ENCODE results near the gene KIF1C.
A peak's percentile ranks its signal among the peaks of the same experiment; 100 is the strongest.
"Not testable (repeated sequence)": the region's sequence is repeated elsewhere in the genome, so short reads cannot be mapped to it uniquely, and the experiment has no call there.

KIF1C gene

DNA sequence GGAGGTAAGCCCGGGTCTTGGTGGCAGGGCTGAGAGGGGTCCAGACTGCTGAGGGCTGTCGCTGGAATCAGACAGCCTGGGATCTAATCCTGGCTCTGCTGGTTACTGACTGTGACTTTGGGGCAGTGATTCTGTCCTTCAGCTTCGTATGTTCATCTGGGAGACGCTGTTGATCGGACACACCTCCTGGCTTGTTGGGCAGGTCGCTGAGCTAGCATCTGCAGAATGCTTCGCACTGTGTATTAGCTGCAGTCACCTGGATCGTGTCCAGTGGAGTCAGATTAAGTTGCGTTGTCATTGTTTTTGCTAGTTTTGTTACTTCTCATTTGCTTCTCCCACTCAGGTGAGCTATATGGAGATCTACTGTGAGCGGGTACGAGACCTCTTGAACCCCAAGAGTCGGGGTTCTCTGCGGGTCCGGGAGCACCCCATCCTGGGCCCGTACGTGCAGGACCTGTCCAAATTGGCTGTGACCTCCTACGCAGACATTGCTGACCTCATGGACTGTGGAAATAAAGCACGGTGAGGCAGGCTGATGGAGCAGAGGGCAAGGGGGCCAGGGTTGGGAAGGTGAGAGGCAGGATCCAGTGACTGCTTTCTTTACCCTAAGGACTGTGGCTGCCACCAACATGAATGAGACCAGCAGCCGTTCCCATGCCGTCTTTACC lies 4.5 kb downstream of the KIF1C start:
- no peak for DNase-seq

DNA sequence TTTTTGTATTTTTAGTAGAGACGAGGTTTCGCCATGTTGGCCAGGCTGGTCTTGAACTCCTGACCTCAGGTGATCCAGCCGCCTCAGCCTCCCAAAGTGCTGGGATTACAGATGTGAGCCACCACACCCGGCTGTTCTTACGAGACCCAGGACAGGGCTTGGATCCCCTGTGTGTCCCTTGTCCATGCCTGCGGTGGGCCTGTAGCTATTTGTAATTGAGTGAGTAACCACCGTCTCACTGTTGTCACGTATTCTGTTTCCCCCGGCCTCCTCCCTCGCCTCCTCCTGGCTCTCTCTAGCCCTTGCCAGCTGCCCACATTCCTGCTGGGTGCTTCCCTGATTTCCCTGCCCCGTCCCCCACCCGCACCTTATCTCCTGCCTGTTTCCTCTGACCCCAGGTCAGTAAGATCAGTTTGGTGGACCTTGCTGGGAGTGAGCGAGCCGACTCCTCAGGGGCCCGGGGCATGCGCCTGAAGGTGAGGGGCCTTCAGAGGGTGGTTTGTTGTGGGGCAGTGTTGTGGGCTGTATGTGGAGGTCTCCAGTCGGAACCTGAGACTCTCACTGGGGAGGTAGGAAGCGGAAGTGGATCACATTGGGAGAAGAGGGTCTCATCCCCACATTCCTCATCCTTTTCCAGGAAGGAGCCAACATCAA lies 5.6 kb downstream of the KIF1C start:
- DNase-seq, result no peak

DNA sequence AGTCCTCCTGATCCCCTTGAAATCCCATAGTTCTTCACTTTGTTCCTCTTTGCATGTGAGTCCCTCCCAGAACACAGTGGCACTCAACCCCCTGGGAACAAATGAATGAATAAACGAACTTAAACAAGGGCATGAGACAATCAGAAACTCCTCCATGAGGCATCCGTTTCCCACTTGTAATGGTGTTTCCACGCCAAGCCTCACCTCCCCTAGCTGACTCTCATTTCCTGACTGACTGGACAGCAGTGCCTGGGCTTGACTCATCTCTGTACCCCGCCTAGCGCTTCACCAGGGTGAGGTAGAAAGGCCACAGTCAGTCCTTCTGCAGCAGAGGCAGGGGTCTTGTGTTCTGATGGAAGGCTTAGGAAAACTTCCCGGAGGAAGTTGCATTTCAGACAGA lies 14.2 kb downstream of the KIF1C start:
- no peak for DNase-seq

DNA sequence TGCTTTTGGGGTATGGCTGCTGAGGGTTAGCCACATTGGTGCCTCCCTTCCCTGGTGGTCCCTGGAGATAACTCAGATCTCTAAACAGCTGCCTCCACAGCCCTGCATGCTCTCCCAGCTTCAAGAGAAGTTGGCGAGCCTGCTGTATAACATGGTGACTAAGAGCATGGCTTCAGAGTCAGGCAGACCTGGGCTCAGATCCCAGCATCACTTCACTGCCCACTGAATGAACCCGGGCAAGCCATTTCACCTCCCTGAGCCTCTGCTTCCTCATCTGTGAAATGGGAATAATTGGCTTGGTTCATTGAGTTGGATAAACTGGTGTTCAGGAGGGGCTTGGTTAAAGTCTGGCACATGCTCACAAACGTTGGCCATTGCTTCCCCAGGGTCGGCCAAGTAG lies 16.6 kb downstream of the KIF1C start:
- no peak for DNase-seq

DNA sequence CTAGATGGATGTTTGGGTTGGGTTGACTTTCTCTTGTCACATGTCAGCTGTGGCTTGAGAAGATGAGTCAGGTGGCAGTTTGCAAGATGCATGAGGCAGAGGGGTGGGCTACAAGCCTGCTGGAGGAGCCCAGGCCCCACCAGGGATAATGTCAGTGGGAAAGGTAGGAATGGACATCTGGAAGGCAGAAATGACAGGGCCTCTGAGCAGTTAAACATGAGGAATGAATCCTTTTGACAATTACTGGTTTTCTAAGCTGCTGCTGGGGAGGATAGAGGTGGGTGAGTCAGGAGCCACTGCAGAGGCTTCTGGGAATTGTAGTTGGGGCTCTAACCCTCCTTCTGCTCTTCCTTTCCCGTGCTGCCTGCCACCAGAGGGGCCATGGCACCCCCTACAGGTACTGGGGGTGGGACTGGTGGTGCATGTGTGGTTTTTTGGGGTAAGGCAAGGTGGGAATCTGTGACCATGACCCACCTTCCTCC lies 21.8 kb downstream of the KIF1C start:
- no peak for DNase-seq

DNA sequence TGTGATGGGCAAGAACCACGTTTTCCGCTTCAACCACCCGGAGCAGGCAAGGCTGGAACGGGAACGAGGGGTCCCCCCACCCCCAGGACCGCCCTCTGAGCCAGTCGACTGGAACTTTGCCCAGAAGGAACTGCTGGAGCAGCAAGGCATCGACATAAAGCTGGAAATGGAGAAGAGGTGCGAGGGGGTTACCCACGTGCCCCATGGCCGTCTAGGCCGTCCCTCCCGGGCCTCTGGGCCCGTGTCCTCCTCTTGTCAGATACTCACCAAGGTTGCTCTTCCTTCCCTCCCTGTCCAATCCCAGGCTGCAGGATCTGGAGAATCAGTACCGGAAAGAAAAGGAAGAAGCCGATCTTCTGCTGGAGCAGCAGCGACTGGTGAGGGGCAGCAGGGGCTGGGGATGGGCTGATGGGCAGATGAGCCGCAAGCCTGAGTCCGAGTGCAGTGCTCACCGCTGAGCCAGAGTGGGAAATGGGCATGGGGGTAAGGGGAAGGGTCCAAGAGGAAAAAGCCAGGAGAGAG lies 22.8 kb downstream of the KIF1C start:
- DNase-seq, result no peak

DNA sequence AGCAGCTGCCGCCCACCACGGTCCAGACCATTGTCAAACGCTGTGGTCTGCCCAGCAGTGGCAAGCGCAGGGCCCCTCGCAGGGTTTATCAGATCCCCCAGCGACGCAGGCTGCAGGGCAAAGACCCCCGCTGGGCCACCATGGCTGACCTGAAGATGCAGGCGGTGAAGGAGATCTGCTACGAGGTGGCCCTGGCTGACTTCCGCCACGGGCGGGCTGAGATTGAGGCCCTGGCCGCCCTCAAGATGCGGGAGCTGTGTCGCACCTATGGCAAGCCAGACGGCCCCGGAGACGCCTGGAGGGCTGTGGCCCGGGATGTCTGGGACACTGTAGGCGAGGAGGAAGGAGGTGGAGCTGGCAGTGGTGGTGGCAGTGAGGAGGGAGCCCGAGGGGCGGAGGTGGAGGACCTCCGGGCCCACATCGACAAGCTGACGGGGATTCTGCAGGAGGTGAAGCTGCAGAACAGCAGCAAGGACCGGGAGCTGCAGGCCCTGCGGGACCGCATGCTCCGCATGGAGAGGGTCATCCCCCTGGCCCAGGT lies 24.5 kb downstream of the KIF1C start:
- no peak for DNase-seq

DNA sequence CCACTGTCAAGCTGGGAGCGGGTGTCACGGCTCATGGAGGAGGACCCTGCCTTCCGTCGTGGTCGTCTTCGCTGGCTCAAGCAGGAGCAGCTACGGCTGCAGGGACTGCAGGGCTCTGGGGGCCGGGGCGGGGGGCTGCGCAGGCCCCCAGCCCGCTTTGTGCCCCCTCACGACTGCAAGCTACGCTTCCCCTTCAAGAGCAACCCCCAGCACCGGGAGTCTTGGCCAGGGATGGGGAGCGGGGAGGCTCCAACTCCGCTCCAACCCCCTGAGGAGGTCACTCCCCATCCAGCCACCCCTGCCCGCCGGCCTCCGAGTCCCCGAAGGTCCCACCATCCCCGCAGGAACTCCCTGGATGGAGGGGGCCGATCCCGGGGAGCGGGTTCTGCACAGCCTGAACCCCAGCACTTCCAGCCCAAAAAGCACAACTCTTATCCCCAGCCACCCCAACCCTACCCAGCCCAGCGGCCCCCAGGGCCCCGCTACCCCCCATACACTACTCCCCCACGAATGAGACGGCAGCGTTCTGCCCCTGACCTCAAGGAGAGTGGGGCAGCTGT lies 25.9 kb downstream of the KIF1C start:
- no peak for DNase-seq

DNA sequence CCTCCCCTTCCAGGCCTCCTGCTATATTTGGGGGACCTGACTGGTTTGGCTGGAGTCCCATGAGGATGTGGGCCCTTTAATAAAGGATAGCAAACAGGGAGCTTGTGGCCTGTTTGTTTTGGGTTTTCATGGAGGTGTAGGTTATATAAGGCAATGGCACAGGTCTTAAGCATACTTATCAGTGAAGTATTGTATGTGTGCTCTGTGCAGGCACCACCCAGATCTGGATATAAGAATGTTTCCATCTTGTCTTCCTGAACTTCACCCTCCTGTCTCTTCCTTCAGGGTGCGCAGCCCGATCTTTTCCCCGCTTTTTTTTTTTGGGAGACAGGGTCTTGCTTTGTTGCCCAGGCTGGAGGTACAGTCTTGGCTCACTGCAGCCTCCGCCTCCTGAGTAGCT lies 26.9 kb downstream of the KIF1C start:
- DNase-seq, result no peak

DNA sequence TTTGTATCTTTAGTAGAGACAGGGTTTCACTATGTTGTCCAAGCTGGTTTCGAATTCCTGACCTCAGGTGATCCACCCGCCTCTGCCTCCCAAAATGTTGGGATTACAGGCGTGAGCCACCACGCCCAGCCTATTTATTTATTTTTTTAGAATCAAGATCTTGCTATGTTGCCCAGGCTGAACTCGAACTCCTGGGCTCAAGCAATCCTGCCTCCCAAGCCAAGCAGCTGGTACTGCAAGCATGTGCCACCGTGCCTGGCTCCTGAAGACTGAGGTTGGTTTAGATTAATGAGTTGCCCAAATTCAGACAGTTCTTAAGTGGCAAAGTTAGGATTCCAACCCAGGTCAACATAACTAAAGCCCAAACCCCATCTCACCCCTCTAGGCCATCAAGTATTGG lies 29.5 kb downstream of the KIF1C start:
- DNase-seq, result no peak

DNA sequence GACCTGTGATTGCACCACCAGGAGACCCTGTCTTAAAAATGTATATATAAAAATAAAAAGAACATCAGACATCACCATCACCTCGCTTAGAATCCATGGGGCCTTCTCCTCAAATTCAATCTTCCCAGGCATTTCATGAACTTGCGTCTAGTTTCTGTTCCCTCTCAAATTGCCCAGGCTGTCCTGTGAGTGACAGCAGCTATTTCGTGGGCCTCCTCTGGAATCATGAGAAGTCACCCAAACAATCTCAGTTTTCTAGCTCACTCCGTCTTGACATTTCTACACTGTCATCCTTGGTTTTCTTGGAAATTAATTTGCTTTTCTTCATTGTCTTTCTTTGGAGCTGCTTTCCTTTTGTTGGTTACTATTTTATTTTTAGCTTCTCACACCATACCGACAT lies 30.2 kb downstream of the KIF1C start:
- no peak for DNase-seq

DNA sequence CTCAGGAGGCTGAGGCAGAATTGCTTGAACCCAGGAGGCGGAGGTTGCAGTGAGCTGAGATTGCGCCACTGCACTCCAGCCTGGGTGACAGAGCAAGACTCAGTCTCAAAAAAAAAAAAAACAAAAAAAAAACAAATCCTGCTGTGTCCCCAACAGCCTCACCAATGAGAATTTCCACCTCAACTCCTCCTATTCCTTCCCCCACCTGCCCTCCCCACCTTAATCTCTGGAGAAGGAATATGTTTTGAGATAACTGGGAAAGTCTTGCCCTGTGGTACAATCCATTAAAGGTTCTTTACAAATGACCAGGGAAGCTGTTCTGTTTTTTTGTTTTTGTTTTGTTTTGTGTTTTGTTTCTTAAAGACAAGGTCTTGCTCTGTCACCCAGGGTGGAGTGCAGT lies 32.4 kb downstream of the KIF1C start:
- DNase-seq, result not testable (repeated sequence)

DNA sequence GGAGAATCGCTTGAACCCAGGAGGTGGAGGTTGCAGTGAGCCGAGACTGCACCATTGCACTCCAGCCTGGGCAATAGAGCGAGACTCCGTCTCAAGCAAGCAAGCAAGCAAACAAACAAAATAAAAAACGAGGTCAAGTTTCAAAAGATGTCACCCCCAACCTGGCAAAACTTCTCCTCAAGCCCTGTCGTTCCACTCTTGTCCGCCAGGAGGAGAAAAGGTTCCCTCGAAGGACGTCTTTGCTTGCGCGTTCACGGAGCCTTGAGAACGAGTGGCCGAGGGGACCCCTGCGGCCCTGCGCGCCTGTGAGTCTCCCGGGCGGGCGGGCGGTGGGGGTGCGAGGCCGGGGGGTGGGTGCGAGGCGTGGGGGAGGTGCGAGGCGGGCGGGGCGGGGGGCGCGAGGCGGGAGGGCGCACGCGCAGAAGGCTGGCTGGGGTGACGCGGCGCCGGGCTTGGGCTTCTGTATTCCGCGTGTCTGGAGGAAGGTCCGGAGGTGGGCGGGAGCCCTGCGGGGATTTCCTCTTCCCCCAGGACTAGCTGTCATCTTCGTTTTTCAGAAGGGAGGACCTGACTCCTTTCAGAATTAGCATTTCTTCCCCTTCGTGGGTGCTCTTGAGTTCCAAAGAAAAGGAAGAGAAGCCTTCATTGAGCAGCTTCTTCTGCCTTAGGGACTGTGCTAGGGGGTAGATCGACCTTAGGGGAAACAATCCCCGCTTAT lies 33.8 kb downstream of the KIF1C start:
- DNase-seq, result peak; percentile 19

DNA sequence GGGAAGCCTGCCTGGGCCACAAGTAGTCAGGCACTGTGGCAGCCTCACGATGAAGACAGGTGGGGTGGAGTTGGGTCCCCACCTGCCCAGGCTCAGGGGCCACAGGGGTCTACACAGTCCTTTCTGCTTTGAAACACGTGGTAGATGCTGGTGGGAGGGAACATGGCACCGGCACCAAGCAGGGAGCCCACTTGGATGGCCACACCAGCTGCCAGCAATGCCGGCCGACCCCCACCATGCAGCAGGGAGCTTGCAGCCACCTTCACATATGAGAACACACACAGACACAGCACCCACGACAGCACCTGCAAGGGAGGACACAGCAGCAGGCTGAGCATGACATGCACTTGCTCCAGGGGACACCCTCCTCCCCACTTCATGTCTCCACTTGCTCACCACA lies 35.1 kb downstream of the KIF1C start:
- DNase-seq, result no peak

DNA sequence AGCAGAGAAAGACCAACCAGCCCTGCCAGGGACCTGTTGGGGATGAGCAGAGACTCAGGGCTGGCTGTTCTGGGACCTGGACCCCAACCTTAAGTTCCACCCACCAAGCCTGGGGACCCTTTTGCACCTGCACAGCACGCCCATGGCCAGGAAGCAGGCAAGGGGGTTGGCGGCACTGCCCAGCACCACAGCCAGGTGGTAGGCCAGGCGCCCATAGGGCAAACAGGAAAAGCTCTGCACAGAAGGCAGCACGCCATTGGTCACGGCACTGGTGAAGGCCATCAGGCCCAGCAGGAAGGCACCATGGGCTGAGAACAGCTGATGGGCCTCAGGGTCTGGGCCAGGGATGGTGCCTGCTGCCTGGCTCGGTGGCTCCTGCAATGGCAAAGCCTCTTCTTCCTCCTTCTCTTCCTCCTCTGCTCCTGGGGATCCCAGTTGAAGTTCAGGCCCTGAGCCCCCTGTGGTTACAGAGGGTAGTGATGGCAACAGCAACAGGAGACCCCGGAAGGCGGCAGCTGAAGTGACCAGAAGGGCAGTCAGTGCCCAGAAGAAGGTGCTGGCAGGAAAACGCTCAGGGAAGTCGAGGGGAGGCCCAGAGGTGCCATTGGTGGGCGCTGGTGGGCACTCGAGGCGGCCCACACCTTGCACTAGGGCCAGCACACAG lies 35.7 kb downstream of the KIF1C start:
- no peak for DNase-seq

DNA sequence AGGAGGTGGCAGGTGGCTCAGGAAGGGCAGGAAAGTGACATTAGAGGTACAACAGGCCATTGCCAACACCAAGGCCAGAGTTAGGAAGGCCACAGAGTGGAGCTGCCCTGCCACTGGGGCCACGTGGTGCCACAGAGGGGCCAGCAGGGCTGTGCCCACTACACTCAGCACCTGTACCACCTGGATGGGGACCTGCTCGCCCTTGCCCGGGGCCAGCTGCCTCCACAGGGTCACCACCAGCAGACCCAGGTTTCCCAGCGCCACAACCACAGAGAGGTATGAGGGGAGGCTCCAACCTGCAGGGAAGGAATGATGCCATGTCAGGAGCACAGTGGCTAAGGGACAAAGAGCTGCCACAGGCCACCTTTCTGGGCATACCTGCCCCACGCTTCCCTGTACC lies 36.3 kb downstream of the KIF1C start:
- no peak for DNase-seq

DNA sequence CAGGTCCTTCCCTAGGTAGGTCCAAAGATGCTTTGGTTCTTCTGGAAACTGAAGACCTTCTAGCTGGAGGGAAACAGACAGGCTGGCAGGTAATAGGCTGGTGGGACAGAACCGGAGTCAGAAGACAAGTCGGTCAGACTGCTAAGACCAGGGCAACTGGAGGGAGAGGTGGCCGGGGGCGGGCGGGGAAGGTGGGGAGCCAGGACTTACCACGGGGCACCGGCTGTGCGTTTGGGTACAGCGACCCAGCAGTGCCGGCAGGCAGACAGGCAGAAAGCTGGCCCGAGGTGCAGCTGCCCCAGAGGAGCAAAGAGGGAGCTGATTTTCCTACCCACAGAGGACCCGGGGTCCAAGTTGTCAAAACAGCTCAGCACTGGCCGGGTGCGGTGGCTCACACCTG lies 36.9 kb downstream of the KIF1C start:
- no peak for DNase-seq

DNA sequence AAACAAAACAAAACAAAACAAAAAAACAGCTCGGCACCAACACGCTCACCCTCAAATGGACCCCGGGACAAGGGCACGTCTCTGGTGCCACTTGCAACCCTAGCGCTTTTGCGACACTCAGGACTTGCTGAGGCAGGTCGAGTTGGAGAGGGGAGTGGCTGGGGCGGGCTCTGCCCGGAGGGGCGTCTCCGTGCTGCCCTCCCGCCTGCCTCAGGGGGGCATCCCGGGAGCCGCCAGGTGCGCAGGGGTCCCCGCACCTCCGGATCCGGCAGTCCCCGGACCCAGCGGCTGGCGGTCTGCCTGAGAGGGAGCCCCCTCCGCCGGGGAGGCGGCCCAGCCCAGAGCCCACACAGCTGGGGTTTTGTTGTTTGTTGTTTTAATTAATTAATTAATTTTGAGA lies 37.6 kb downstream of the KIF1C start, which contains the start of gene SLC52A1:
Gene SLC52A1 (minus strand): TSS at position 112 of the 400 bp plus-strand sequence. CDS start 820 bp downstream, outside the sequence.
- no peak for DNase-seq

DNA sequence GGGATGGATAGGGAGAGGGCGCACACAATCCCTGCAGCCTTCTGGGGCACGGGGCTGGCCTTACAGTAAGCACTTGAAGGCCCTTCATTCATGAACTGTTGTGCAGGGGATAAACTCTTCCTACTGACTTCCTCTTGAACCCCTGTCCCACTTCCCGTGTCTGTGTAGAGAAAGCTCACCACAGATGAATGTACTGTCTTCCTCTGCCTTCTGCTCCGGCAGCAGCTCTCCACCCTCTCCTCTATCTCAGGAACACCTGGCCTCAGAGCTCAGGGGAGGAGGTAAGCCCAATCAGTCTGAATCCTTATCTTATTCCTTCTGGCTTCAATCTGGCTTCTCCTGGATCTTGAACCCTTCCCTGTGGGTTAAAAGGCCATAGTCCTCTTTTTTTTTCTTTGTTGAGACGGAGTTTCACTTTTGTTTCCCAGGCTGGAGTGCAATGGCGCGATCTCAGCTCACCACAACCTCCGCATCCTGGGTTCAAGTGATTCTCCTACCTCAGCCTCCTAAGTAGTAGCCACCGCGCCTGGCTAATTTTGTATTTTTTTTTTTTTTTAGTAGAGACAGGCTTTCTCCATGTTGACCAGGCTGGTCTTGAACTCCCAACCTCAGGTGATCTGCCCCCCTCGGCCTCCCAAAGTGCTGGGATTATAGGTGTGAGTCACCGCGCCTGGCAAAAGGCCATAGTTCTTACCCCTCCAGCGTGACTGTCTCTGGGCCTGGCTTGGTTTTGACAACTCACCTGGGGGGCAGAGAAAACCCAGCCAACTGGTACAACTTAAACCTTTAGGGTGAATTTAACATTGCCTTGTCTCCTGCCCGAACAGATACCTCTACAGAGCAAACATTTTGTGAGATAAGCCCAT lies 44.6 kb downstream of the KIF1C start:
- no peak for DNase-seq

DNA sequence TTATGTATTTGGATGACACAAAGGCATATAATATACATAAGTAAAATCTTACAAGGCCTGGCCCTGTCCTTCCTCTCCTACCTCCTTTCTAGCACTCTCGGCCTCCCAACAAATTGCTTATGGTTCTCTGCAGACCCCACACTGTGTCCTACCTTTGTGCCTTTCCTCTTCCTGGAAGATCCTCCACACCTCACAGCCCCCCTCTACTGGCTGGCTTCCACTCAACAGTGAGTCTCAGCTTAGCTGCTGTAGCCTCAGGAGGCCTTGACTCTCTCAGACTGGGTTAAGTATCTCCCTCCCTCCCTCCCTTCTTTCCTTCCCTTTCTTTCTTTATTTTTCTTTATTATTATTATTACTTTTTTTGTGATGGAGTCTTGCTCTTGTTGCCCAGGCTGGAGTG lies 45.8 kb downstream of the KIF1C start:
- no peak for DNase-seq

DNA sequence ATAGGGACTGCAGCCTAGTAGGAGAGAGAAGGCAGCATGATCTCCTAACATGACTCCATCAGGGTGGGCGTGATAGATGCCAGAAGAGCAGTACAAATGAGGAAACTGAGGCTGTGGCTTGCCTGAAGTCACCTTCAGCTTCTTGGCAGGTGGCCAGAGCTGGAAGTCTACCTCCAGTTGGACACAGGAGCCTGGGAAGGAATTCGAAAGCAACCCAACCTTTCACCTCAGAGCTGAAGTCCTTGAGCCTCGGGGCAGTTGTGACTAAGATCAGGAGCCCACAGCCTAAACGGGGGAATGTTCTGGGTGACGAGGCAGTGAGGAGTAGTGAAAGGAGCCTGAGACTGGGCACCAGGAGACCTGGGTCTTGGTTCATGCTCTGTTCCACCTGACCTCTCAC lies 46.9 kb downstream of the KIF1C start:
- no peak for DNase-seq

DNA sequence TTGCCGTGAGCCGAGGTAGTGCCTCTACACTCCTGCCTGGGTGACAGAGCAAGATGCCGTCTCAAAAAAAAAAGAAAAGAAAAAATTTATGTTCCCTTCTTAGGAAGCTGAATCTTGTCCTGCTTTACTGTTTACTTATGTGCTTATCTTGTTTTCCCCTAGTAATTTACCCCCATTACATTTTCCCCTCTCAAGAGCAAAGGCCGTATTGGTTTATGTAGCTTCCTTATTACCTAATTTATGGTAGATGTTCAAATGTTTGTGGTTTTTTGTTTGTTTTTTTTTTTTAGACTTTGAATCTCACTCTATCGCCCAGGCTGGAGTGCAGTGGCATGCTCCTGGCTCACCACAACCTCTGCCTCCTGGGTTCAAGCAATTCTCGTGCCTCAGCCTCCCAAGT lies 47.7 kb downstream of the KIF1C start:
- DNase-seq, result no peak

Data from NCI-H1436 treated with DMSO at 0.1 percent for 48 hours (cell line).